Heart left ventricle (tissue), 16 donors: ENCODE results near the gene SPSB3. TPM values are rescaled to one million over a fixed set of nuclear protein-coding genes. Genes with fewer than 3 reads are reported as not detected.
"Not testable (repeated sequence)": the region's sequence is repeated elsewhere in the genome, so short reads cannot be mapped to it uniquely, and the experiment has no call there.

Source experiments
- ATAC-seq, 4 donors: fragments of 200-7000 bp; cut with Tn5 transposase; one replicate each; pipeline ENCODE4 v1.9.1; 2020 to 2022; ENCODE audit warnings: moderate library complexity in 4 of 4, mild to moderate bottlenecking in 3 of 4, moderate number of reproducible peaks in 1 of 4
- DNase-seq, 5 donors: peaks; one replicate each; pipeline ENCODE4 v3.0.0-alpha.2; 2020
- H3K27ac ChIP-seq, 12 donors: fragments of 200-600 bp; sonication (generic) in 4 of 12; one replicate each; pipeline versions ENCODE4 v1.5.0 to v1.8.0; 2016 to 2022; ENCODE audit warnings: mild to moderate bottlenecking in 2 of 12
- H3K27me3 ChIP-seq, 9 donors: fragments of 200-600 bp; sonication (generic) in 2 of 9; one replicate each; pipeline versions ENCODE4 v1.5.1 to v1.8.0; 2016 to 2022; ENCODE audit warnings: mild to moderate bottlenecking in 3 of 9
- H3K36me3 ChIP-seq, 9 donors: fragments of 200-600 bp; sonication (generic) in 2 of 9; one replicate each; pipeline versions ENCODE4 v1.5.0 to v1.8.0; 2018 to 2022; ENCODE audit warnings: mild to moderate bottlenecking in 2 of 9
- H3K4me1 ChIP-seq, 12 donors: fragments of 200-600 bp; sonication (generic) in 4 of 12; one replicate each; pipeline versions ENCODE4 v1.5.0 to v1.8.0; 2016 to 2022; ENCODE audit warnings: mild to moderate bottlenecking in 3 of 12
- H3K4me3 ChIP-seq, 12 donors: fragments of 200-600 bp; sonication (generic) in 4 of 12; one replicate each; pipeline versions ENCODE4 v1.5.0 to v1.8.0; 2017 to 2022; ENCODE audit warnings: mild to moderate bottlenecking in 9 of 12, moderate library complexity in 4 of 12
- H3K9me3 ChIP-seq, 12 donors: fragments of 200-600 bp; sonication (generic) in 4 of 12; one replicate each; pipeline versions ENCODE4 v1.5.0 to v1.8.0; 2016 to 2022; ENCODE audit warnings: mild to moderate bottlenecking in 1 of 12
- CTCF ChIP-seq, 12 donors: fragments of 200-600 bp; sonication (generic) in 4 of 12; IDR thresholded peaks; one replicate each; pipeline versions ENCODE4 v1.5.0 to v1.8.0; 2018 to 2022; ENCODE audit warnings: antibody characterized with exemption in 12 of 12, mild to moderate bottlenecking in 5 of 12
- POLR2A ChIP-seq, 2 donors: fragments of 450-650 bp; IDR thresholded peaks; one replicate each; pipeline ENCODE4 v1.6.1; 2017; ENCODE audit warnings: antibody characterized with exemption in 2 of 2, mild to moderate bottlenecking in 2 of 2, moderate library complexity in 2 of 2
- whole genome bisulfite sequencing, 4 donors: extraction: QIAGEN DNeasy Blood & Tissue Kit in 2 of 4; methylation state at CpG; one replicate each; pipeline versions ENCODE4 v1.1.5 to v1.1.7; 2013 to 2018; 5-methylcytosine and 5-hydroxymethylcytosine counted together
- intact Hi-C, 10 donors: fragments of 100-400 bp; cut with DNase I; formaldehyde crosslinking; loops; one replicate each; pipeline versions ENCODE4 v1.11.1 to v1.14.2; 2022
- polyA plus RNA-seq, 2 donors: library from polyadenylated mRNA; stranded (reverse); fragments of 200-250 nt; gene quantifications; one replicate each; pipeline ENCODE4 v1.2.3, GENCODE V29; 2013
- total RNA-seq, 9 donors: library from RNA; depleted of rRNA in 2 of 9; stranded (reverse); fragments of >200 nt in 2 of 9; fragmentation: NEBNext Ultra II Directional in 3 of 9; extraction: Animal tissue kit (Norgen Biotek cat#: 25700) in 3 of 9; gene quantifications; one replicate each; pipeline versions ENCODE4 v1.1.0 to v1.2.4, GENCODE V29; 2016 to 2023
- donor health status: ischemic (EF 13 %, LVEDD 7.1; RV severe dilation, severe dysfunction).
- donor health status: healthy with polysubstance abuse.
- donor health status: DM: no; HTN: yes; CAD: no.
- donor health status: DM: no; HTN: no; CAD: no.
- donor health status: ischemic (EF 25% LVEDD 6.9; RV normal size, moderate dysfunction).
- donor health status: ischemic (EF 25% LVEDD 5.7; RV mildly dilated, moderate dysfunction).
- donor health status: healthy.
- donor health status: DM: yes; HTN: yes; CAD: no.
- donor health status: ischemic (EF 35%, LVEDD 5.7; RV mildly dilated, moderate dysfunction).
- donor health status: nonischemic (EF 11% LVEDD 7.7; RV severe dilation, severe dysfunction).
- donor health status: DM: yes; HTN: yes; CAD: no.
- donor health status: PGD.
- donor health status: ischemic (EF 29% LVEDD 5.4; RV normal size, mild dysfunction).
- donor health status: nonischemic (EF 23%, LVEDD 6.1; RV moderate dilation, normal function).

Gene SPSB3
- total and polyA plus RNA-seq, 11 donors = 25.8 to 100 (median 32.4) TPM

GRCh38 chr16:1740234-1740633 is 42.1 kb downstream of the SPSB3 start:
- no peak overlapping the region for H3K4me3 ChIP-seq
- H3K27ac ChIP-seq = no peak overlapping the region
- H3K27me3 ChIP-seq = no peaks in the 10 kb centered on the region
- DNase-seq (no peak), ATAC-seq (no peak)
- 96 to 97% (median 97%) methylated on average over 33 of the region's 33 CpGs for WGBS, 4 donors
- intact Hi-C loops = no loop called here
- no peaks in the 10 kb centered on the region for H3K4me1 ChIP-seq
- no peaks in the 10 kb centered on the region for H3K9me3 ChIP-seq
- TF ChIP-seq POLR2A (IDR thresholded peaks at IDR 0.05) = no peak
- TF ChIP-seq CTCF (IDR thresholded peaks at IDR 0.05) = no peak
- H3K36me3 ChIP-seq = peaks cover 0 to 33% (median 32%) of the 10 kb centered on the region in 9 donors

- intact Hi-C loops = no loop called here
- WGBS, 4 donors = 95 to 99% (median 98%) methylated on average over 15 to 22 of the region's 22 CpGs
- Histone ChIP-seq H3K9me3 (no peaks in the 10 kb centered on the region), H3K27me3 (no peaks in the 10 kb centered on the region), H3K27ac (no peak overlapping the region), H3K4me3 (no peak overlapping the region), H3K36me3 (peaks cover 0 to 50% (median 45%) of the 10 kb centered on the region in 9 donors), H3K4me1 (peaks cover 0 to 11% (median 0%) of the 10 kb centered on the region in 12 donors)
- DNase-seq = no peak
- no peak for TF ChIP-seq POLR2A (IDR thresholded peaks at IDR 0.05)
- TF ChIP-seq CTCF (IDR thresholded peaks at IDR 0.05) = no peak
- ATAC-seq = peak in 1 of 4 donors; percentile 16
These were observed 47.6 kb downstream of the SPSB3 start for GRCh38 chr16:1734816-1735215.

GRCh38 chr16:1734123-1734522 is 48.2 kb downstream of the SPSB3 start:
- Histone ChIP-seq H3K36me3 (peaks cover 0 to 57% (median 52%) of the 10 kb centered on the region in 9 donors), H3K4me3 (no peak overlapping the region), H3K27me3 (no peaks in the 10 kb centered on the region), H3K4me1 (peaks cover 0 to 11% (median 0%) of the 10 kb centered on the region in 12 donors), H3K27ac (no peak overlapping the region), H3K9me3 (no peaks in the 10 kb centered on the region)
- 90 to 100% (median 95%) methylated on average over 8 to 22 of the region's 22 CpGs for WGBS, 4 donors
- no peak for TF ChIP-seq CTCF (IDR thresholded peaks at IDR 0.05)
- TF ChIP-seq POLR2A (IDR thresholded peaks at IDR 0.05) = no peak
- intact Hi-C loops = no loop called here
- DNase-seq = no peak
- peak in 1 of 4 donors; percentile 22 for ATAC-seq

GRCh38 chr16:1732551-1732987 is 49.8 kb downstream of the SPSB3 start:
- peaks cover 0 to 70% (median 66%) of the 10 kb centered on the region in 9 donors for H3K36me3 ChIP-seq
- H3K9me3 ChIP-seq, ATAC-seq, H3K4me3 ChIP-seq, DNase-seq, intact Hi-C loops, H3K27ac ChIP-seq, H3K27me3 ChIP-seq: not testable (repeated sequence)
- peaks cover 0 to 11% (median 0%) of the 10 kb centered on the region in 12 donors for H3K4me1 ChIP-seq
- WGBS, 4 donors = 92 to 96% (median 94%) methylated on average over 20 to 21 of the region's 21 CpGs

GRCh38 chr16:1732071-1732470 is 50.3 kb downstream of the SPSB3 start:
- intact Hi-C loops = no loop called here
- TF ChIP-seq CTCF (IDR thresholded peaks at IDR 0.05) (no peak), POLR2A (IDR thresholded peaks at IDR 0.05) (no peak)
- 79 to 86% (median 83%) methylated on average over 4 to 14 of the region's 14 CpGs for WGBS, 4 donors
- peaks cover 0 to 74% (median 68%) of the 10 kb centered on the region in 9 donors for H3K36me3 ChIP-seq
- no peaks in the 10 kb centered on the region for H3K9me3 ChIP-seq
- no peak overlapping the region for H3K27ac ChIP-seq
- no peaks in the 10 kb centered on the region for H3K27me3 ChIP-seq
- no peak overlapping the region for H3K4me3 ChIP-seq
- H3K4me1 ChIP-seq = peaks cover 0 to 11% (median 0%) of the 10 kb centered on the region in 12 donors
- DNase-seq (no peak), ATAC-seq (no peak)
